Stimulated activated CD4-positive, alpha-beta T cell treated with anti-CD3 and anti-CD28 coated beads, TNF-alpha, amount 100 ng/mL, for 1 hour (primary cell): ENCODE data around the gene USP35.
"Not testable (repeated sequence)": the region's sequence is repeated elsewhere in the genome, so short reads cannot be mapped to it uniquely, and the experiment has no call there.

Experiments used
- DNase-seq, 3 donors: peaks; one replicate each; pipeline ENCODE4 v3.0.0-alpha.2; 2020; ENCODE audit warnings: low read depth in 3 of 3, low spot score in 1 of 3

The USP35 gene

GRCh38 chr11:78228467-78228866 is 39.7 kb downstream of the USP35 start:
- no peak for DNase-seq

- no peak for DNase-seq
These were observed 40.4 kb downstream of the USP35 start for GRCh38 chr11:78229106-78229505.

GRCh38 chr11:78230161-78230877 is 41.6 kb downstream of the USP35 start:
- no peak for DNase-seq

- no peak for DNase-seq
These were observed 43.3 kb downstream of the USP35 start for GRCh38 chr11:78231962-78232501.

GRCh38 chr11:78233046-78233445 is 44.3 kb downstream of the USP35 start:
- DNase-seq, result not testable (repeated sequence)

GRCh38 chr11:78234006-78234405 is 45.3 kb downstream of the USP35 start:
- no peak for DNase-seq

GRCh38 chr11:78237293-78238046 is 48.8 kb downstream of the USP35 start:
- no peak for DNase-seq

GRCh38 chr11:78239781-78240180 is 51.1 kb downstream of the USP35 start:
- DNase-seq, result no peak

- DNase-seq, result no peak
These were observed 52.8 kb downstream of the USP35 start for GRCh38 chr11:78241475-78241874.

GRCh38 chr11:78244080-78244479 is 55.4 kb downstream of the USP35 start:
- no peak for DNase-seq

GRCh38 chr11:78244546-78245255 is 56.0 kb downstream of the USP35 start:
- no peak for DNase-seq

GRCh38 chr11:78248191-78248590 is 59.5 kb downstream of the USP35 start:
- no peak for DNase-seq

- DNase-seq, result no peak
These were observed 60.2 kb downstream of the USP35 start for GRCh38 chr11:78248903-78249302.

- no peak for DNase-seq
These were observed 61.4 kb downstream of the USP35 start for GRCh38 chr11:78250099-78250498.

- no peak for DNase-seq
These were observed 62.5 kb downstream of the USP35 start for GRCh38 chr11:78251083-78251775.

- no peak for DNase-seq
These were observed 65.1 kb downstream of the USP35 start for GRCh38 chr11:78253797-78254196.

- DNase-seq, result no peak
These were observed 65.5 kb downstream of the USP35 start for GRCh38 chr11:78254268-78254667.

- no peak for DNase-seq
These were observed 67.2 kb downstream of the USP35 start for GRCh38 chr11:78255919-78256318.

- DNase-seq, result no peak
These were observed 68.2 kb downstream of the USP35 start for GRCh38 chr11:78256962-78257361.

GRCh38 chr11:78257654-78258053 is 68.9 kb downstream of the USP35 start:
- no peak for DNase-seq
